GM23338 (cell line): ENCODE measurements around the gene NAA16.

ENCODE experiments used
- CREB1 ChIP-seq: fragments of 250-450 bp; sonication (Bioruptor Pico); IDR thresholded peaks from 2 replicates; pipeline ENCODE4 v1.5.0; 2020; ENCODE audit warnings: low read depth, mild to moderate bottlenecking, moderate library complexity
- EZH2 ChIP-seq: fragments of 200-600 bp; sonication (generic); IDR thresholded peaks from one replicate; pipeline ENCODE4 v1.8.0; 2017; ENCODE audit warnings: antibody characterized with exemption, mild to moderate bottlenecking, low read depth; ENCODE audit not compliant: unreplicated experiment
- EZH2phosphoT487 ChIP-seq: fragments of 200-600 bp; sonication (generic); IDR thresholded peaks from one replicate; pipeline ENCODE4 v1.8.1; 2018; ENCODE audit warnings: antibody characterized with exemption; ENCODE audit not compliant: unreplicated experiment
- POLR2AphosphoS5 ChIP-seq: IDR thresholded peaks from 2 replicates; pipeline ENCODE4 v1.6.1; 2016; ENCODE audit warnings: antibody characterized with exemption, low read depth
- STAT1 ChIP-seq: IDR thresholded peaks from one replicate; pipeline ENCODE4 v1.6.1; 2016; ENCODE audit warnings: antibody characterized with exemption; ENCODE audit not compliant: unreplicated experiment
- ZNF114 ChIP-seq: fragments of 250-450 bp; sonication (Bioruptor Pico); IDR thresholded peaks from 2 replicates; pipeline ENCODE4 v1.5.0; 2020; ENCODE audit warnings: mild to moderate bottlenecking, moderate library complexity
- ZNF331 ChIP-seq: fragments of 250-450 bp; sonication (Bioruptor Pico); IDR thresholded peaks from 2 replicates; pipeline ENCODE4 v1.5.0; 2020; ENCODE audit warnings: low read depth, mild to moderate bottlenecking, moderate library complexity
- TF ChIP-seq, protein P1 (sequence below), 2 experiments: fragments of 200-600 bp in 1 of 2; sonication (generic) in 1 of 2; conservative IDR thresholded peaks; 2 replicates each; pipeline versions ENCODE4 v1.5.1 to v1.6.1; 2016 to 2017; ENCODE audit warnings: antibody characterized with exemption in 2 of 2, low read depth in 2 of 2, mild to moderate bottlenecking in 2 of 2, moderate library complexity in 1 of 2
- TF ChIP-seq, protein P2 (sequence below): fragments of 250-450 bp; sonication (Bioruptor Pico); IDR thresholded peaks from 2 replicates; pipeline ENCODE4 v1.5.0; 2020; ENCODE audit warnings: mild to moderate bottlenecking, moderate library complexity
- TF ChIP-seq, protein P3 (sequence below): IDR thresholded peaks from one replicate; pipeline ENCODE4 v1.6.1; 2018; ENCODE audit warnings: antibody characterized with exemption; ENCODE audit not compliant: unreplicated experiment
- TF ChIP-seq, protein P4 (sequence below): IDR thresholded peaks from 2 replicates; pipeline ENCODE4 v1.6.1; 2016; ENCODE audit warnings: antibody characterized with exemption

- TF ChIP-seq, protein P1, sequence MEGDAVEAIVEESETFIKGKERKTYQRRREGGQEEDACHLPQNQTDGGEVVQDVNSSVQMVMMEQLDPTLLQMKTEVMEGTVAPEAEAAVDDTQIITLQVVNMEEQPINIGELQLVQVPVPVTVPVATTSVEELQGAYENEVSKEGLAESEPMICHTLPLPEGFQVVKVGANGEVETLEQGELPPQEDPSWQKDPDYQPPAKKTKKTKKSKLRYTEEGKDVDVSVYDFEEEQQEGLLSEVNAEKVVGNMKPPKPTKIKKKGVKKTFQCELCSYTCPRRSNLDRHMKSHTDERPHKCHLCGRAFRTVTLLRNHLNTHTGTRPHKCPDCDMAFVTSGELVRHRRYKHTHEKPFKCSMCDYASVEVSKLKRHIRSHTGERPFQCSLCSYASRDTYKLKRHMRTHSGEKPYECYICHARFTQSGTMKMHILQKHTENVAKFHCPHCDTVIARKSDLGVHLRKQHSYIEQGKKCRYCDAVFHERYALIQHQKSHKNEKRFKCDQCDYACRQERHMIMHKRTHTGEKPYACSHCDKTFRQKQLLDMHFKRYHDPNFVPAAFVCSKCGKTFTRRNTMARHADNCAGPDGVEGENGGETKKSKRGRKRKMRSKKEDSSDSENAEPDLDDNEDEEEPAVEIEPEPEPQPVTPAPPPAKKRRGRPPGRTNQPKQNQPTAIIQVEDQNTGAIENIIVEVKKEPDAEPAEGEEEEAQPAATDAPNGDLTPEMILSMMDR (conservative IDR thresholded peaks at IDR 0.05; ENCODE audit: low read depth in 2 of 2): no peak
- TF ChIP-seq POLR2AphosphoS5: no peak
- no peak for TF ChIP-seq CREB1
- no peak for TF ChIP-seq EZH2
- TF ChIP-seq, protein P2, sequence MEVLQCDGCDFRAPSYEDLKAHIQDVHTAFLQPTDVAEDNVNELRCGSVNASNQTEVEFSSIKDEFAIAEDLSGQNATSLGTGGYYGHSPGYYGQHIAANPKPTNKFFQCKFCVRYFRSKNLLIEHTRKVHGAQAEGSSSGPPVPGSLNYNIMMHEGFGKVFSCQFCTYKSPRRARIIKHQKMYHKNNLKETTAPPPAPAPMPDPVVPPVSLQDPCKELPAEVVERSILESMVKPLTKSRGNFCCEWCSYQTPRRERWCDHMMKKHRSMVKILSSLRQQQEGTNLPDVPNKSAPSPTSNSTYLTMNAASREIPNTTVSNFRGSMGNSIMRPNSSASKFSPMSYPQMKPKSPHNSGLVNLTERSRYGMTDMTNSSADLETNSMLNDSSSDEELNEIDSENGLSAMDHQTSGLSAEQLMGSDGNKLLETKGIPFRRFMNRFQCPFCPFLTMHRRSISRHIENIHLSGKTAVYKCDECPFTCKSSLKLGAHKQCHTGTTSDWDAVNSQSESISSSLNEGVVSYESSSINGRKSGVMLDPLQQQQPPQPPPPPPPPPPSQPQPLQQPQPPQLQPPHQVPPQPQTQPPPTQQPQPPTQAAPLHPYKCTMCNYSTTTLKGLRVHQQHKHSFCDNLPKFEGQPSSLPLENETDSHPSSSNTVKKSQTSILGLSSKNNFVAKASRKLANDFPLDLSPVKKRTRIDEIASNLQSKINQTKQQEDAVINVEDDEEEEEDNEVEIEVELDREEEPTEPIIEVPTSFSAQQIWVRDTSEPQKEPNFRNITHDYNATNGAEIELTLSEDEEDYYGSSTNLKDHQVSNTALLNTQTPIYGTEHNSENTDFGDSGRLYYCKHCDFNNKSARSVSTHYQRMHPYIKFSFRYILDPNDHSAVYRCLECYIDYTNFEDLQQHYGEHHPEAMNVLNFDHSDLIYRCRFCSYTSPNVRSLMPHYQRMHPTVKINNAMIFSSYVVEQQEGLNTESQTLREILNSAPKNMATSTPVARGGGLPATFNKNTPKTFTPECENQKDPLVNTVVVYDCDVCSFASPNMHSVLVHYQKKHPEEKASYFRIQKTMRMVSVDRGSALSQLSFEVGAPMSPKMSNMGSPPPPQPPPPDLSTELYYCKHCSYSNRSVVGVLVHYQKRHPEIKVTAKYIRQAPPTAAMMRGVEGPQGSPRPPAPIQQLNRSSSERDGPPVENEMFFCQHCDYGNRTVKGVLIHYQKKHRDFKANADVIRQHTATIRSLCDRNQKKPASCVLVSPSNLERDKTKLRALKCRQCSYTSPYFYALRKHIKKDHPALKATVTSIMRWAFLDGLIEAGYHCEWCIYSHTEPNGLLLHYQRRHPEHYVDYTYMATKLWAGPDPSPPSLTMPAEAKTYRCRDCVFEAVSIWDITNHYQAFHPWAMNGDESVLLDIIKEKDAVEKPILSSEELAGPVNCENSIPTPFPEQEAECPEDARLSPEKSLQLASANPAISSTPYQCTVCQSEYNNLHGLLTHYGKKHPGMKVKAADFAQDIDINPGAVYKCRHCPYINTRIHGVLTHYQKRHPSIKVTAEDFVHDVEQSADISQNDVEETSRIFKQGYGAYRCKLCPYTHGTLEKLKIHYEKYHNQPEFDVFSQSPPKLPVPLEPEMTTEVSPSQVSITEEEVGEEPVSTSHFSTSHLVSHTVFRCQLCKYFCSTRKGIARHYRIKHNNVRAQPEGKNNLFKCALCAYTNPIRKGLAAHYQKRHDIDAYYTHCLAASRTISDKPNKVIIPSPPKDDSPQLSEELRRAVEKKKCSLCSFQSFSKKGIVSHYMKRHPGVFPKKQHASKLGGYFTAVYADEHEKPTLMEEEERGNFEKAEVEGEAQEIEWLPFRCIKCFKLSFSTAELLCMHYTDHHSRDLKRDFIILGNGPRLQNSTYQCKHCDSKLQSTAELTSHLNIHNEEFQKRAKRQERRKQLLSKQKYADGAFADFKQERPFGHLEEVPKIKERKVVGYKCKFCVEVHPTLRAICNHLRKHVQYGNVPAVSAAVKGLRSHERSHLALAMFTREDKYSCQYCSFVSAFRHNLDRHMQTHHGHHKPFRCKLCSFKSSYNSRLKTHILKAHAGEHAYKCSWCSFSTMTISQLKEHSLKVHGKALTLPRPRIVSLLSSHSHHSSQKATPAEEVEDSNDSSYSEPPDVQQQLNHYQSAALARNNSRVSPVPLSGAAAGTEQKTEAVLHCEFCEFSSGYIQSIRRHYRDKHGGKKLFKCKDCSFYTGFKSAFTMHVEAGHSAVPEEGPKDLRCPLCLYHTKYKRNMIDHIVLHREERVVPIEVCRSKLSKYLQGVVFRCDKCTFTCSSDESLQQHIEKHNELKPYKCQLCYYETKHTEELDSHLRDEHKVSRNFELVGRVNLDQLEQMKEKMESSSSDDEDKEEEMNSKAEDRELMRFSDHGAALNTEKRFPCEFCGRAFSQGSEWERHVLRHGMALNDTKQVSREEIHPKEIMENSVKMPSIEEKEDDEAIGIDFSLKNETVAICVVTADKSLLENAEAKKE (CRISPR knock-in tag): no peak
- no peak for TF ChIP-seq EZH2phosphoT487
- TF ChIP-seq, protein P3, sequence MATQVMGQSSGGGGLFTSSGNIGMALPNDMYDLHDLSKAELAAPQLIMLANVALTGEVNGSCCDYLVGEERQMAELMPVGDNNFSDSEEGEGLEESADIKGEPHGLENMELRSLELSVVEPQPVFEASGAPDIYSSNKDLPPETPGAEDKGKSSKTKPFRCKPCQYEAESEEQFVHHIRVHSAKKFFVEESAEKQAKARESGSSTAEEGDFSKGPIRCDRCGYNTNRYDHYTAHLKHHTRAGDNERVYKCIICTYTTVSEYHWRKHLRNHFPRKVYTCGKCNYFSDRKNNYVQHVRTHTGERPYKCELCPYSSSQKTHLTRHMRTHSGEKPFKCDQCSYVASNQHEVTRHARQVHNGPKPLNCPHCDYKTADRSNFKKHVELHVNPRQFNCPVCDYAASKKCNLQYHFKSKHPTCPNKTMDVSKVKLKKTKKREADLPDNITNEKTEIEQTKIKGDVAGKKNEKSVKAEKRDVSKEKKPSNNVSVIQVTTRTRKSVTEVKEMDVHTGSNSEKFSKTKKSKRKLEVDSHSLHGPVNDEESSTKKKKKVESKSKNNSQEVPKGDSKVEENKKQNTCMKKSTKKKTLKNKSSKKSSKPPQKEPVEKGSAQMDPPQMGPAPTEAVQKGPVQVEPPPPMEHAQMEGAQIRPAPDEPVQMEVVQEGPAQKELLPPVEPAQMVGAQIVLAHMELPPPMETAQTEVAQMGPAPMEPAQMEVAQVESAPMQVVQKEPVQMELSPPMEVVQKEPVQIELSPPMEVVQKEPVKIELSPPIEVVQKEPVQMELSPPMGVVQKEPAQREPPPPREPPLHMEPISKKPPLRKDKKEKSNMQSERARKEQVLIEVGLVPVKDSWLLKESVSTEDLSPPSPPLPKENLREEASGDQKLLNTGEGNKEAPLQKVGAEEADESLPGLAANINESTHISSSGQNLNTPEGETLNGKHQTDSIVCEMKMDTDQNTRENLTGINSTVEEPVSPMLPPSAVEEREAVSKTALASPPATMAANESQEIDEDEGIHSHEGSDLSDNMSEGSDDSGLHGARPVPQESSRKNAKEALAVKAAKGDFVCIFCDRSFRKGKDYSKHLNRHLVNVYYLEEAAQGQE: no peak
- TF ChIP-seq ZNF331 (CRISPR knock-in tag): no peak
- TF ChIP-seq, protein P4, sequence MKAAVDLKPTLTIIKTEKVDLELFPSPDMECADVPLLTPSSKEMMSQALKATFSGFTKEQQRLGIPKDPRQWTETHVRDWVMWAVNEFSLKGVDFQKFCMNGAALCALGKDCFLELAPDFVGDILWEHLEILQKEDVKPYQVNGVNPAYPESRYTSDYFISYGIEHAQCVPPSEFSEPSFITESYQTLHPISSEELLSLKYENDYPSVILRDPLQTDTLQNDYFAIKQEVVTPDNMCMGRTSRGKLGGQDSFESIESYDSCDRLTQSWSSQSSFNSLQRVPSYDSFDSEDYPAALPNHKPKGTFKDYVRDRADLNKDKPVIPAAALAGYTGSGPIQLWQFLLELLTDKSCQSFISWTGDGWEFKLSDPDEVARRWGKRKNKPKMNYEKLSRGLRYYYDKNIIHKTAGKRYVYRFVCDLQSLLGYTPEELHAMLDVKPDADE: no peak
- TF ChIP-seq STAT1: no peak
- no peak for TF ChIP-seq ZNF114 (CRISPR knock-in tag)
Measured at GRCh38 chr13:41426047-41426446, 115.0 kb downstream of the NAA16 start.
